Measurements from ENCODE around the gene UBE2E1.

GRCh38 chr3:23779841-23780240 lies 25.9 kb upstream of the UBE2E1 start:
- no peak for TF ChIP-seq POLR2A (IDR thresholded peaks at IDR 0.05; ENCODE audit: low read length)
- no peak for TF ChIP-seq GATA1 (IDR thresholded peaks at IDR 0.05; ENCODE audit: low read depth, low read length)
